ENCODE results near the gene SLC12A8. TPM values are rescaled to one million over a fixed set of nuclear protein-coding genes. Genes with fewer than 3 reads are reported as not detected.

The SLC12A8 gene
- total RNA-seq, 2 experiments from 2014 or later: 0.65 to 1.3 TPM

GRCh38 chr3:125142940-125143339, 69.6 kb downstream of the SLC12A8 start:
- H3K27me3 Mint-ChIP-seq: peaks cover 66% of the 10 kb centered on the region

GRCh38 chr3:125142420-125142778, 70.1 kb downstream of the SLC12A8 start:
- Mint-ChIP-seq H3K4me1 (peaks cover 40% of the 10 kb centered on the region), H3K36me3 (ENCODE audit: low read depth) (peaks cover 18% of the 10 kb centered on the region), H3K27ac (peak overlapping the region; percentile 83), H3K4me3 (peak overlapping the region; percentile 60), H3K27me3 (peaks cover 68% of the 10 kb centered on the region), H3K9me3 (no peaks in the 10 kb centered on the region)
- ChIA-PET POLR2A (interaction anchor here (1.1 to 2.4 kb wide), 8 partner anchors 12 to 233 kb away, joined by 3 to 12 read pairs (median 4); partner anchors contain the start of gene ZNF148), CTCF (interaction anchor here (0.9 kb wide), 1 partner anchor 147 kb away, joined by 3 read pairs; no protein-coding TSS in a partner anchor)
- no peak for DNase-seq

More at GRCh38 chr3:125142940-125143339, 69.6 kb downstream of the SLC12A8 start:
- Mint-ChIP-seq H3K4me1 (peaks cover 38% of the 10 kb centered on the region), H3K4me3 (no peak overlapping the region), H3K27ac (peak overlapping the region; percentile 5), H3K9me3 (no peaks in the 10 kb centered on the region), H3K36me3 (ENCODE audit: low read depth) (peaks cover 18% of the 10 kb centered on the region)
- CTCF ChIA-PET: interaction anchor here (0.9 kb wide), 1 partner anchor 147 kb away, joined by 3 read pairs; no protein-coding TSS in a partner anchor
- DNase-seq: no peak
- POLR2A ChIA-PET: interaction anchor here (1.1 to 2.4 kb wide), 4 partner anchors 12 to 232 kb away, joined by 3 to 12 read pairs (median 5); partner anchors contain the start of gene ZNF148

GRCh38 chr3:125141596-125142419, 70.7 kb downstream of the SLC12A8 start:
- H3K36me3 Mint-ChIP-seq (ENCODE audit: low read depth): peaks cover 18% of the 10 kb centered on the region
- peak overlapping the region; percentile 83 for H3K27ac Mint-ChIP-seq
- H3K27me3 Mint-ChIP-seq: peaks cover 68% of the 10 kb centered on the region
- H3K4me1 Mint-ChIP-seq: peaks cover 41% of the 10 kb centered on the region
- POLR2A ChIA-PET: interaction anchor here (1.1 to 2.4 kb wide), 10 partner anchors 12 to 233 kb away, joined by 3 to 12 read pairs (median 4); partner anchors contain the start of gene ZNF148
- H3K4me3 Mint-ChIP-seq: peak overlapping the region; percentile 60
- H3K9me3 Mint-ChIP-seq: no peaks in the 10 kb centered on the region
- peak; percentile 84 for DNase-seq
- CTCF ChIA-PET: interaction anchor here (0.9 to 1.5 kb wide), 5 partner anchors 13 to 146 kb away, joined by 3 read pairs; no protein-coding TSS in a partner anchor

GRCh38 chr3:125140818-125141595, 71.5 kb downstream of the SLC12A8 start:
- no peaks in the 10 kb centered on the region for H3K9me3 Mint-ChIP-seq
- H3K4me1 Mint-ChIP-seq: peaks cover 48% of the 10 kb centered on the region
- peak overlapping the region; percentile 36 for H3K27ac Mint-ChIP-seq
- peaks cover 71% of the 10 kb centered on the region for H3K27me3 Mint-ChIP-seq
- H3K36me3 Mint-ChIP-seq (ENCODE audit: low read depth): peaks cover 18% of the 10 kb centered on the region
- DNase-seq: no peak
- POLR2A ChIA-PET: interaction anchor here (1.2 to 2.4 kb wide), 7 partner anchors 12 to 234 kb away, joined by 3 to 12 read pairs (median 5); partner anchors contain the start of gene ZNF148
- CTCF ChIA-PET: interaction anchor here (0.6 to 1.5 kb wide), 5 partner anchors 12 to 379 kb away, joined by 3 read pairs; partner anchors contain the start of gene SNX4
- H3K4me3 Mint-ChIP-seq: peak overlapping the region; percentile 60

GRCh38 chr3:125140011-125140817, 72.3 kb downstream of the SLC12A8 start:
- CTCF ChIA-PET: interaction anchor here (0.6 to 0.9 kb wide), 2 partner anchors 11 to 380 kb away, joined by 3 read pairs; partner anchors contain the start of gene SNX4
- H3K9me3 Mint-ChIP-seq: no peaks in the 10 kb centered on the region
- DNase-seq: no peak
- no peak overlapping the region for H3K27ac Mint-ChIP-seq
- H3K4me3 Mint-ChIP-seq: no peak overlapping the region
- H3K27me3 Mint-ChIP-seq: peaks cover 72% of the 10 kb centered on the region
- H3K4me1 Mint-ChIP-seq: peaks cover 48% of the 10 kb centered on the region
- POLR2A ChIA-PET: interaction anchor here (1.2 to 2.3 kb wide), 3 partner anchors 11 to 86 kb away, joined by 3 to 12 read pairs (median 10); no protein-coding TSS in a partner anchor
- peaks cover 18% of the 10 kb centered on the region for H3K36me3 Mint-ChIP-seq (ENCODE audit: low read depth)

GRCh38 chr3:125139386-125139785, 73.2 kb downstream of the SLC12A8 start:
- Mint-ChIP-seq H3K4me1 (peaks cover 48% of the 10 kb centered on the region), H3K36me3 (ENCODE audit: low read depth) (peaks cover 18% of the 10 kb centered on the region), H3K27ac (no peak overlapping the region), H3K9me3 (no peaks in the 10 kb centered on the region), H3K27me3 (peaks cover 72% of the 10 kb centered on the region), H3K4me3 (no peak overlapping the region)
- DNase-seq: no peak
- ChIA-PET CTCF (no interaction called here), POLR2A (interaction anchor here (1.5 kb wide), 1 partner anchor 13 kb away, joined by 5 read pairs; no protein-coding TSS in a partner anchor)

- ChIA-PET POLR2A (no interaction called here), CTCF (no interaction called here)
- H3K27ac Mint-ChIP-seq: no peak overlapping the region
- H3K4me1 Mint-ChIP-seq: peaks cover 45% of the 10 kb centered on the region
- DNase-seq: no peak
- H3K36me3 Mint-ChIP-seq (ENCODE audit: low read depth): peaks cover 10% of the 10 kb centered on the region
- H3K9me3 Mint-ChIP-seq: no peaks in the 10 kb centered on the region
- H3K4me3 Mint-ChIP-seq: no peak overlapping the region
- H3K27me3 Mint-ChIP-seq: peaks cover 68% of the 10 kb centered on the region
Measured at GRCh38 chr3:125137358-125138033, 75.1 kb downstream of the SLC12A8 start.

- no peak for DNase-seq
- peaks cover 7% of the 10 kb centered on the region for H3K36me3 Mint-ChIP-seq (ENCODE audit: low read depth)
- H3K4me1 Mint-ChIP-seq: peaks cover 43% of the 10 kb centered on the region
- ChIA-PET POLR2A (no interaction called here), CTCF (no interaction called here)
- H3K27me3 Mint-ChIP-seq: peaks cover 72% of the 10 kb centered on the region
- no peak overlapping the region for H3K4me3 Mint-ChIP-seq
- no peak overlapping the region for H3K27ac Mint-ChIP-seq
- no peaks in the 10 kb centered on the region for H3K9me3 Mint-ChIP-seq
Measured at GRCh38 chr3:125136966-125137357, 75.6 kb downstream of the SLC12A8 start.

- H3K27ac Mint-ChIP-seq: no peak overlapping the region
- no peak overlapping the region for H3K4me3 Mint-ChIP-seq
- POLR2A ChIA-PET: interaction anchor here (1.3 kb wide), 1 partner anchor 11 kb away, joined by 5 read pairs; no protein-coding TSS in a partner anchor
- peaks cover 38% of the 10 kb centered on the region for H3K4me1 Mint-ChIP-seq
- H3K36me3 Mint-ChIP-seq (ENCODE audit: low read depth): peaks cover 6% of the 10 kb centered on the region
- CTCF ChIA-PET: no interaction called here
- H3K9me3 Mint-ChIP-seq: no peaks in the 10 kb centered on the region
- no peak for DNase-seq
- H3K27me3 Mint-ChIP-seq: peaks cover 72% of the 10 kb centered on the region
Measured at GRCh38 chr3:125136515-125136914, 76.0 kb downstream of the SLC12A8 start.

- Mint-ChIP-seq H3K9me3 (no peaks in the 10 kb centered on the region), H3K4me3 (no peak overlapping the region), H3K27ac (no peak overlapping the region), H3K27me3 (peaks cover 64% of the 10 kb centered on the region), H3K4me1 (peaks cover 27% of the 10 kb centered on the region), H3K36me3 (ENCODE audit: low read depth) (no peaks in the 10 kb centered on the region)
- POLR2A ChIA-PET: no interaction called here
- CTCF ChIA-PET: no interaction called here
- DNase-seq: no peak
Measured at GRCh38 chr3:125134952-125135351, 77.6 kb downstream of the SLC12A8 start.

- no peak for DNase-seq
- ChIA-PET POLR2A (no interaction called here), CTCF (interaction anchor here (1.4 kb wide), 1 partner anchor 206 kb away, joined by 3 read pairs; no protein-coding TSS in a partner anchor)
- Mint-ChIP-seq H3K4me3 (no peak overlapping the region), H3K9me3 (no peaks in the 10 kb centered on the region), H3K27ac (no peak overlapping the region), H3K36me3 (ENCODE audit: low read depth) (no peaks in the 10 kb centered on the region), H3K27me3 (peaks cover 58% of the 10 kb centered on the region), H3K4me1 (peaks cover 32% of the 10 kb centered on the region)
Measured at GRCh38 chr3:125132815-125133214, 79.7 kb downstream of the SLC12A8 start.

Data from activated CD4-positive, alpha-beta memory T cell treated with anti-CD3 and anti-CD28 coated beads, Interleukin-2, amount 10 ng/mL, durations not matched to agents 7 days and 5 days (primary cell).